ENCODE results near the gene AADAT. TPM values are rescaled to one million over a fixed set of nuclear protein-coding genes. Genes with fewer than 3 reads are reported as not detected.
A peak's percentile ranks its signal among the peaks of the same experiment; 100 is the strongest.

AADAT gene
- total RNA-seq, 4 donors from 2014 or later = 0.86 to 0.98 (median 0.97) TPM; not detected in 1

- Histone ChIP-seq H3K4me1 (no peaks in the 10 kb centered on the region), H3K27ac (no peak overlapping the region), H3K27me3 (no peaks in the 10 kb centered on the region), H3K36me3 (no peaks in the 10 kb centered on the region), H3K4me3 (no peak overlapping the region), H3K9me3 (no peaks in the 10 kb centered on the region)
- no peak for TF ChIP-seq CTCF (IDR thresholded peaks at IDR 0.05)
- no peak for TF ChIP-seq POLR2AphosphoS5 (IDR thresholded peaks at IDR 0.05)
- no peak for TF ChIP-seq POLR2A (IDR thresholded peaks at IDR 0.05)
- TF ChIP-seq EP300 (IDR thresholded peaks at IDR 0.05) = no peak
- DNase-seq (ENCODE audit: low spot score in 2 of 2) = no peak
- 70% methylated on average over 1 of the region's 1 CpG for WGBS
These were observed 54.5 kb downstream of the AADAT start for GRCh38 chr4:170035231-170035630.

GRCh38 chr4:170033999-170034398, 55.8 kb downstream of the AADAT start:
- H3K36me3 ChIP-seq = no peaks in the 10 kb centered on the region
- H3K9me3 ChIP-seq = no peaks in the 10 kb centered on the region
- H3K4me1 ChIP-seq = no peaks in the 10 kb centered on the region
- WGBS = 83% methylated on average over 2 of the region's 2 CpGs
- H3K4me3 ChIP-seq = no peak overlapping the region
- no peak overlapping the region for H3K27ac ChIP-seq
- H3K27me3 ChIP-seq = no peaks in the 10 kb centered on the region
- TF ChIP-seq POLR2A (IDR thresholded peaks at IDR 0.05) (no peak), CTCF (IDR thresholded peaks at IDR 0.05) (no peak), EP300 (IDR thresholded peaks at IDR 0.05) (no peak), POLR2AphosphoS5 (IDR thresholded peaks at IDR 0.05) (no peak)
- DNase-seq (ENCODE audit: low spot score in 2 of 2) = no peak

GRCh38 chr4:170030121-170030520, 59.6 kb downstream of the AADAT start:
- Histone ChIP-seq H3K36me3 (no peaks in the 10 kb centered on the region), H3K27ac (no peak overlapping the region), H3K27me3 (no peaks in the 10 kb centered on the region), H3K9me3 (no peaks in the 10 kb centered on the region), H3K4me3 (no peak overlapping the region), H3K4me1 (peaks cover 12% of the 10 kb centered on the region)
- no peak for DNase-seq (ENCODE audit: low spot score in 2 of 2)
- TF ChIP-seq POLR2AphosphoS5 (IDR thresholded peaks at IDR 0.05) (no peak), POLR2A (IDR thresholded peaks at IDR 0.05) (no peak), CTCF (IDR thresholded peaks at IDR 0.05) (no peak), EP300 (IDR thresholded peaks at IDR 0.05) (no peak)
- WGBS = 19% methylated on average over 1 of the region's 1 CpG

GRCh38 chr4:170027181-170027829, 62.5 kb downstream of the AADAT start:
- H3K4me3 ChIP-seq = peak overlapping the region; percentile 98
- no peaks in the 10 kb centered on the region for H3K27me3 ChIP-seq
- peaks cover 24% of the 10 kb centered on the region for H3K4me1 ChIP-seq
- H3K9me3 ChIP-seq = no peaks in the 10 kb centered on the region
- TF ChIP-seq POLR2AphosphoS5 (IDR thresholded peaks at IDR 0.05) (peak in 2 of 3 donors; percentile 19 to 60), CTCF (IDR thresholded peaks at IDR 0.05) (no peak)
- no peaks in the 10 kb centered on the region for H3K36me3 ChIP-seq
- H3K27ac ChIP-seq = peak overlapping the region; percentile 95
- 3% methylated on average over 29 of the region's 37 CpGs for WGBS
- peak; percentile 94 to 96 for DNase-seq (ENCODE audit: low spot score in 2 of 2)

GRCh38 chr4:170026253-170027021, 63.3 kb downstream of the AADAT start, which contains the start of gene MFAP3L:
Gene MFAP3L (minus strand): TSS chr4:170026395. CDS start chr4:170005877, 20,518 bp downstream.
- H3K4me3 ChIP-seq = peak within 1 kb of the TSS; percentile 98
- peaks cover 24% of the 10 kb centered on the region for H3K4me1 ChIP-seq
- 0% methylated on average over 20 of the region's 86 CpGs for WGBS
- no peaks in the 10 kb centered on the region for H3K27me3 ChIP-seq
- H3K9me3 ChIP-seq = no peaks in the 10 kb centered on the region
- peak; percentile 88 to 90 for DNase-seq (ENCODE audit: low spot score in 2 of 2)
- no peaks in the 10 kb centered on the region for H3K36me3 ChIP-seq
- TF ChIP-seq CTCF (IDR thresholded peaks at IDR 0.05) (no peak), EP300 (IDR thresholded peaks at IDR 0.05) (no peak), POLR2A (IDR thresholded peaks at IDR 0.05) (peak; percentile 7 to 58)
- peak within 1 kb of the TSS; percentile 95 for H3K27ac ChIP-seq

All from suprapubic skin (tissue), 4 donors.